Measurements from ENCODE around the gene PIK3R6. TPM values are rescaled to one million over a fixed set of nuclear protein-coding genes. Genes with fewer than 3 reads are reported as not detected.

PIK3R6 gene
- total and polyA plus RNA-seq, 2 experiments from 2014 or later, result 0.11 to 0.24 TPM

DNA sequence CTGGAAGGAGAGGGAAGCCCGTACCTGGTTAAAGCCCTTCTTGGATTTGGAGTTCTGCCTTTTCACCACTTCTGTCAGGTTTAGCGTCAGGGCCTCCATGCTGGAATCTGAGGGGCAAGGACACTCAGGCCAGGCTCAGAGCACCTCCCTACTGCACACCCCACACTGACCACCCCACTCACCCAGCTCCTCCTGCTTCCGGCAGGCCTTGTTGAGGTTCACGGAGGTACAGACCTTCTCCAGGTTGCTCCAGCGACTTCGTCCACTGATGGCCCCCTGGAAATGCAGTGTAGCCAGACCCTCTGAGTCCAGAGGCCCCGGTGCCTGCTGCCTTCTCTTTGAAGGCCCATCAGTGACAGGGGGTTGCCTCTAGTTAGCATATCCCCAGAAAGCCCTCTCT lies 14.1 kb upstream of the PIK3R6 start (continued):
- TF ChIP-seq, protein P1, sequence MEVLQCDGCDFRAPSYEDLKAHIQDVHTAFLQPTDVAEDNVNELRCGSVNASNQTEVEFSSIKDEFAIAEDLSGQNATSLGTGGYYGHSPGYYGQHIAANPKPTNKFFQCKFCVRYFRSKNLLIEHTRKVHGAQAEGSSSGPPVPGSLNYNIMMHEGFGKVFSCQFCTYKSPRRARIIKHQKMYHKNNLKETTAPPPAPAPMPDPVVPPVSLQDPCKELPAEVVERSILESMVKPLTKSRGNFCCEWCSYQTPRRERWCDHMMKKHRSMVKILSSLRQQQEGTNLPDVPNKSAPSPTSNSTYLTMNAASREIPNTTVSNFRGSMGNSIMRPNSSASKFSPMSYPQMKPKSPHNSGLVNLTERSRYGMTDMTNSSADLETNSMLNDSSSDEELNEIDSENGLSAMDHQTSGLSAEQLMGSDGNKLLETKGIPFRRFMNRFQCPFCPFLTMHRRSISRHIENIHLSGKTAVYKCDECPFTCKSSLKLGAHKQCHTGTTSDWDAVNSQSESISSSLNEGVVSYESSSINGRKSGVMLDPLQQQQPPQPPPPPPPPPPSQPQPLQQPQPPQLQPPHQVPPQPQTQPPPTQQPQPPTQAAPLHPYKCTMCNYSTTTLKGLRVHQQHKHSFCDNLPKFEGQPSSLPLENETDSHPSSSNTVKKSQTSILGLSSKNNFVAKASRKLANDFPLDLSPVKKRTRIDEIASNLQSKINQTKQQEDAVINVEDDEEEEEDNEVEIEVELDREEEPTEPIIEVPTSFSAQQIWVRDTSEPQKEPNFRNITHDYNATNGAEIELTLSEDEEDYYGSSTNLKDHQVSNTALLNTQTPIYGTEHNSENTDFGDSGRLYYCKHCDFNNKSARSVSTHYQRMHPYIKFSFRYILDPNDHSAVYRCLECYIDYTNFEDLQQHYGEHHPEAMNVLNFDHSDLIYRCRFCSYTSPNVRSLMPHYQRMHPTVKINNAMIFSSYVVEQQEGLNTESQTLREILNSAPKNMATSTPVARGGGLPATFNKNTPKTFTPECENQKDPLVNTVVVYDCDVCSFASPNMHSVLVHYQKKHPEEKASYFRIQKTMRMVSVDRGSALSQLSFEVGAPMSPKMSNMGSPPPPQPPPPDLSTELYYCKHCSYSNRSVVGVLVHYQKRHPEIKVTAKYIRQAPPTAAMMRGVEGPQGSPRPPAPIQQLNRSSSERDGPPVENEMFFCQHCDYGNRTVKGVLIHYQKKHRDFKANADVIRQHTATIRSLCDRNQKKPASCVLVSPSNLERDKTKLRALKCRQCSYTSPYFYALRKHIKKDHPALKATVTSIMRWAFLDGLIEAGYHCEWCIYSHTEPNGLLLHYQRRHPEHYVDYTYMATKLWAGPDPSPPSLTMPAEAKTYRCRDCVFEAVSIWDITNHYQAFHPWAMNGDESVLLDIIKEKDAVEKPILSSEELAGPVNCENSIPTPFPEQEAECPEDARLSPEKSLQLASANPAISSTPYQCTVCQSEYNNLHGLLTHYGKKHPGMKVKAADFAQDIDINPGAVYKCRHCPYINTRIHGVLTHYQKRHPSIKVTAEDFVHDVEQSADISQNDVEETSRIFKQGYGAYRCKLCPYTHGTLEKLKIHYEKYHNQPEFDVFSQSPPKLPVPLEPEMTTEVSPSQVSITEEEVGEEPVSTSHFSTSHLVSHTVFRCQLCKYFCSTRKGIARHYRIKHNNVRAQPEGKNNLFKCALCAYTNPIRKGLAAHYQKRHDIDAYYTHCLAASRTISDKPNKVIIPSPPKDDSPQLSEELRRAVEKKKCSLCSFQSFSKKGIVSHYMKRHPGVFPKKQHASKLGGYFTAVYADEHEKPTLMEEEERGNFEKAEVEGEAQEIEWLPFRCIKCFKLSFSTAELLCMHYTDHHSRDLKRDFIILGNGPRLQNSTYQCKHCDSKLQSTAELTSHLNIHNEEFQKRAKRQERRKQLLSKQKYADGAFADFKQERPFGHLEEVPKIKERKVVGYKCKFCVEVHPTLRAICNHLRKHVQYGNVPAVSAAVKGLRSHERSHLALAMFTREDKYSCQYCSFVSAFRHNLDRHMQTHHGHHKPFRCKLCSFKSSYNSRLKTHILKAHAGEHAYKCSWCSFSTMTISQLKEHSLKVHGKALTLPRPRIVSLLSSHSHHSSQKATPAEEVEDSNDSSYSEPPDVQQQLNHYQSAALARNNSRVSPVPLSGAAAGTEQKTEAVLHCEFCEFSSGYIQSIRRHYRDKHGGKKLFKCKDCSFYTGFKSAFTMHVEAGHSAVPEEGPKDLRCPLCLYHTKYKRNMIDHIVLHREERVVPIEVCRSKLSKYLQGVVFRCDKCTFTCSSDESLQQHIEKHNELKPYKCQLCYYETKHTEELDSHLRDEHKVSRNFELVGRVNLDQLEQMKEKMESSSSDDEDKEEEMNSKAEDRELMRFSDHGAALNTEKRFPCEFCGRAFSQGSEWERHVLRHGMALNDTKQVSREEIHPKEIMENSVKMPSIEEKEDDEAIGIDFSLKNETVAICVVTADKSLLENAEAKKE (CRISPR knock-in tag; IDR thresholded peaks at IDR 0.05), result no peak
- TF ChIP-seq REST (IDR thresholded peaks at IDR 0.05; ENCODE audit: unreplicated experiment) (no peak), CREB1 (CRISPR knock-in tag; IDR thresholded peaks at IDR 0.05; ENCODE audit: low read depth) (no peak), STAT1 (IDR thresholded peaks at IDR 0.05; ENCODE audit: unreplicated experiment) (no peak), POLR2AphosphoS5 (IDR thresholded peaks at IDR 0.05; ENCODE audit: low read depth) (no peak), ZNF114 (CRISPR knock-in tag; IDR thresholded peaks at IDR 0.05) (no peak), EZH2 (IDR thresholded peaks at IDR 0.05; ENCODE audit: low read depth, unreplicated experiment) (no peak), NANOG (IDR thresholded peaks at IDR 0.05; ENCODE audit: borderline replicate concordance) (no peak), ZNF331 (CRISPR knock-in tag; IDR thresholded peaks at IDR 0.05; ENCODE audit: low read depth) (no peak)
